Measurements from ENCODE around the gene LTBP1. TPM values are rescaled to one million over a fixed set of nuclear protein-coding genes. Genes with fewer than 3 reads are reported as not detected.

LTBP1 gene
- total and polyA plus RNA-seq, 4 donors = 5.8 to 57.6 (median 10.2) TPM

DNA sequence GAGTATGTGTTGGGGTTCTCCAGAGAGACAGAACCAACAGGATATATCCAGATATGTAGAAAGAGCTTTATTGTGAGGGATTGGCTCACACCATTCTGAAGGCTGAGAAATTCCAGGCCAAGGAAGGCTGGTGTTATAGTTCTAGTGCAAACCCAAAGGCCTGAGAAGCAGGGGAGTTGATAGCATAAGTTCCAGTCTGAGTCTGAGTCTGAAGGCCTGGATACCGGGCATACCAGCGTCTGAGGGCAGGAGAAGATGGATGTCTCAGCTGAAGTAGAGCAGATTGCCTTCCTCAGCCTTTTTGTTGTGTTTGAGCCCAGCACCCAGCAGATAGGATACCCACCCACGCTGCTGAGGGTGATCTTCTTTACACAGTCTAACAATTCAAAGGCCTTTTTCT is 318.0 kb downstream of the LTBP1 start:
- peaks cover 0 to 11% (median 6%) of the 10 kb centered on the region in 4 donors for H3K36me3 ChIP-seq (ENCODE audit: control insufficient read depth in 4 of 4, insufficient read depth in 3 of 4, low read depth in 1 of 4, low read length in 3 of 4)
- H3K9me3 ChIP-seq (ENCODE audit: control insufficient read depth in 4 of 4, low read length in 3 of 4) = peaks cover 0 to 8% (median 0%) of the 10 kb centered on the region in 4 donors
- DNase-seq (ENCODE audit: low spot score) = no peak
- WGBS = 87% methylated on average over 3 of the region's 3 CpGs
- no peak overlapping the region for H3K9ac ChIP-seq (ENCODE audit: low read depth in 1 of 2, low read length in 2 of 2)
- H3K27me3 ChIP-seq (ENCODE audit: control insufficient read depth in 4 of 4, insufficient read depth in 4 of 4, low read length in 3 of 4) = no peaks in the 10 kb centered on the region
- no peak overlapping the region for H3K27ac ChIP-seq (ENCODE audit: low read depth in 1 of 2, low read length in 2 of 2)
- H3K4me1 ChIP-seq (ENCODE audit: control insufficient read depth in 4 of 4, insufficient read depth in 4 of 4, low read length in 3 of 4) = no peaks in the 10 kb centered on the region
- H3K4me3 ChIP-seq (ENCODE audit: low read depth in 1 of 3, low read length in 3 of 3) = no peak overlapping the region
- TF ChIP-seq, protein P1, sequence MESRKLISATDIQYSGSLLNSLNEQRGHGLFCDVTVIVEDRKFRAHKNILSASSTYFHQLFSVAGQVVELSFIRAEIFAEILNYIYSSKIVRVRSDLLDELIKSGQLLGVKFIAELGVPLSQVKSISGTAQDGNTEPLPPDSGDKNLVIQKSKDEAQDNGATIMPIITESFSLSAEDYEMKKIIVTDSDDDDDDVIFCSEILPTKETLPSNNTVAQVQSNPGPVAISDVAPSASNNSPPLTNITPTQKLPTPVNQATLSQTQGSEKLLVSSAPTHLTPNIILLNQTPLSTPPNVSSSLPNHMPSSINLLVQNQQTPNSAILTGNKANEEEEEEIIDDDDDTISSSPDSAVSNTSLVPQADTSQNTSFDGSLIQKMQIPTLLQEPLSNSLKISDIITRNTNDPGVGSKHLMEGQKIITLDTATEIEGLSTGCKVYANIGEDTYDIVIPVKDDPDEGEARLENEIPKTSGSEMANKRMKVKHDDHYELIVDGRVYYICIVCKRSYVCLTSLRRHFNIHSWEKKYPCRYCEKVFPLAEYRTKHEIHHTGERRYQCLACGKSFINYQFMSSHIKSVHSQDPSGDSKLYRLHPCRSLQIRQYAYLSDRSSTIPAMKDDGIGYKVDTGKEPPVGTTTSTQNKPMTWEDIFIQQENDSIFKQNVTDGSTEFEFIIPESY (IDR thresholded peaks at IDR 0.05) = no peak
- TF ChIP-seq, protein P2, sequence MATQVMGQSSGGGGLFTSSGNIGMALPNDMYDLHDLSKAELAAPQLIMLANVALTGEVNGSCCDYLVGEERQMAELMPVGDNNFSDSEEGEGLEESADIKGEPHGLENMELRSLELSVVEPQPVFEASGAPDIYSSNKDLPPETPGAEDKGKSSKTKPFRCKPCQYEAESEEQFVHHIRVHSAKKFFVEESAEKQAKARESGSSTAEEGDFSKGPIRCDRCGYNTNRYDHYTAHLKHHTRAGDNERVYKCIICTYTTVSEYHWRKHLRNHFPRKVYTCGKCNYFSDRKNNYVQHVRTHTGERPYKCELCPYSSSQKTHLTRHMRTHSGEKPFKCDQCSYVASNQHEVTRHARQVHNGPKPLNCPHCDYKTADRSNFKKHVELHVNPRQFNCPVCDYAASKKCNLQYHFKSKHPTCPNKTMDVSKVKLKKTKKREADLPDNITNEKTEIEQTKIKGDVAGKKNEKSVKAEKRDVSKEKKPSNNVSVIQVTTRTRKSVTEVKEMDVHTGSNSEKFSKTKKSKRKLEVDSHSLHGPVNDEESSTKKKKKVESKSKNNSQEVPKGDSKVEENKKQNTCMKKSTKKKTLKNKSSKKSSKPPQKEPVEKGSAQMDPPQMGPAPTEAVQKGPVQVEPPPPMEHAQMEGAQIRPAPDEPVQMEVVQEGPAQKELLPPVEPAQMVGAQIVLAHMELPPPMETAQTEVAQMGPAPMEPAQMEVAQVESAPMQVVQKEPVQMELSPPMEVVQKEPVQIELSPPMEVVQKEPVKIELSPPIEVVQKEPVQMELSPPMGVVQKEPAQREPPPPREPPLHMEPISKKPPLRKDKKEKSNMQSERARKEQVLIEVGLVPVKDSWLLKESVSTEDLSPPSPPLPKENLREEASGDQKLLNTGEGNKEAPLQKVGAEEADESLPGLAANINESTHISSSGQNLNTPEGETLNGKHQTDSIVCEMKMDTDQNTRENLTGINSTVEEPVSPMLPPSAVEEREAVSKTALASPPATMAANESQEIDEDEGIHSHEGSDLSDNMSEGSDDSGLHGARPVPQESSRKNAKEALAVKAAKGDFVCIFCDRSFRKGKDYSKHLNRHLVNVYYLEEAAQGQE (IDR thresholded peaks at IDR 0.05) = no peak
- TF ChIP-seq NR2F2 (IDR thresholded peaks at IDR 0.05) (no peak), SP1 (IDR thresholded peaks at IDR 0.05) (no peak), RXRA (IDR thresholded peaks at IDR 0.05) (no peak), EGR1 (IDR thresholded peaks at IDR 0.05; ENCODE audit: low read depth in 2 of 2) (no peak), HNF4G (IDR thresholded peaks at IDR 0.05) (no peak)
- TF ChIP-seq, protein P3, sequence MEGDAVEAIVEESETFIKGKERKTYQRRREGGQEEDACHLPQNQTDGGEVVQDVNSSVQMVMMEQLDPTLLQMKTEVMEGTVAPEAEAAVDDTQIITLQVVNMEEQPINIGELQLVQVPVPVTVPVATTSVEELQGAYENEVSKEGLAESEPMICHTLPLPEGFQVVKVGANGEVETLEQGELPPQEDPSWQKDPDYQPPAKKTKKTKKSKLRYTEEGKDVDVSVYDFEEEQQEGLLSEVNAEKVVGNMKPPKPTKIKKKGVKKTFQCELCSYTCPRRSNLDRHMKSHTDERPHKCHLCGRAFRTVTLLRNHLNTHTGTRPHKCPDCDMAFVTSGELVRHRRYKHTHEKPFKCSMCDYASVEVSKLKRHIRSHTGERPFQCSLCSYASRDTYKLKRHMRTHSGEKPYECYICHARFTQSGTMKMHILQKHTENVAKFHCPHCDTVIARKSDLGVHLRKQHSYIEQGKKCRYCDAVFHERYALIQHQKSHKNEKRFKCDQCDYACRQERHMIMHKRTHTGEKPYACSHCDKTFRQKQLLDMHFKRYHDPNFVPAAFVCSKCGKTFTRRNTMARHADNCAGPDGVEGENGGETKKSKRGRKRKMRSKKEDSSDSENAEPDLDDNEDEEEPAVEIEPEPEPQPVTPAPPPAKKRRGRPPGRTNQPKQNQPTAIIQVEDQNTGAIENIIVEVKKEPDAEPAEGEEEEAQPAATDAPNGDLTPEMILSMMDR (IDR thresholded peaks at IDR 0.05; ENCODE audit: low read depth, low read length, missing input control) = no peak

DNA sequence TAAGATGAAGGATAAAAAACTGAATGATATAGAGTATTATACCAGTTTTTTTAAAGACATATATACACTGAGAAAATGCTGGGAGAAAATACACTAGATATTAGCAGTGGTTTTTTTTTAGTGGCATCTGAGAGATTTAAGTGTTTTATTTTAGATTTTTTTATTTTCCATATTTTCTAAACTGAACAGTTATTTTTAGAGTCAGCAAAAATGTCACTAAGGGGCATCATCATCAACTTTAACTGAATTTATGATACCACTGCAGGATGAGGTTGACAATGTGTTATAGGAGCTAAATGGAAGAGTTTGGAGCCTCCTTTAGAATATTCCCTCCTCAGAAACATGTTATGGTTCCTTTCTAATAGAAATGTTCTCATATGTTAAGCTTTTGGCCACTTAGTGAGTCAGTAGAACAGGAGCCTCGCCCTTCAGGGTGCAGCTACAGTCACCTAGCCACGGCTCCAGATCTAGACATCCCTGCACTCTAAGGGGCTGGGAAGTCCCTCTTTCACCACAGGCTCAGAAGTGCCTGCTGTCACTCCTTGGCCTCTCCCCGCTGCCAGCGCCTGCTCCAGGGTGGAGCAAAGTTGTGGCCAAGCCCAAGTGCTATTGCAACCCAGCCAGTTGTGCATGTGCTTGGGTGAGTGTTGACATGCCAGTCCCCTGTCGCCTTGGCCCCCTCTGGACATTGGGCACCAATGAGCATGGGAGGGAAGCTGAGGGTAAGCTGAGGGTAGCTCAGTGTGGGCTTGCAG is 319.0 kb downstream of the LTBP1 start:
- H3K27ac ChIP-seq (ENCODE audit: low read depth in 1 of 2, low read length in 2 of 2) = no peak overlapping the region
- H3K9ac ChIP-seq (ENCODE audit: low read depth in 1 of 2, low read length in 2 of 2) = no peak overlapping the region
- TF ChIP-seq SP1 (IDR thresholded peaks at IDR 0.05) (no peak), EGR1 (IDR thresholded peaks at IDR 0.05; ENCODE audit: low read depth in 2 of 2) (no peak), HNF4G (IDR thresholded peaks at IDR 0.05) (no peak), JUND (IDR thresholded peaks at IDR 0.05) (no peak)
- TF ChIP-seq, protein P1 (IDR thresholded peaks at IDR 0.05) = no peak
- no peaks in the 10 kb centered on the region for H3K27me3 ChIP-seq (ENCODE audit: control insufficient read depth in 4 of 4, insufficient read depth in 4 of 4, low read length in 3 of 4)
- peaks cover 0 to 11% (median 6%) of the 10 kb centered on the region in 4 donors for H3K36me3 ChIP-seq (ENCODE audit: control insufficient read depth in 4 of 4, insufficient read depth in 3 of 4, low read depth in 1 of 4, low read length in 3 of 4)
- H3K9me3 ChIP-seq (ENCODE audit: control insufficient read depth in 4 of 4, low read length in 3 of 4) = peaks cover 0 to 8% (median 0%) of the 10 kb centered on the region in 4 donors
- DNase-seq (ENCODE audit: low spot score) = no peak
- no peak overlapping the region for H3K4me3 ChIP-seq (ENCODE audit: low read depth in 1 of 3, low read length in 3 of 3)
- H3K4me1 ChIP-seq (ENCODE audit: control insufficient read depth in 4 of 4, insufficient read depth in 4 of 4, low read length in 3 of 4) = no peaks in the 10 kb centered on the region
- 97% methylated on average over 5 of the region's 5 CpGs for WGBS

Data from liver (tissue), 9 donors.